ENCODE data around the gene TRIL. TPM values are rescaled to one million over a fixed set of nuclear protein-coding genes. Genes with fewer than 3 reads are reported as not detected.

The TRIL gene
- total RNA-seq, 1 donor from 2014 or later = 0.23 TPM

- DNase-seq (ENCODE audit: low spot score) = no peak
- TF ChIP-seq CTCF (IDR thresholded peaks at IDR 0.05; ENCODE audit: unreplicated experiment) = no peak
- Mint-ChIP-seq H3K27me3 (ENCODE audit: unreplicated experiment) (peaks cover 3% of the 10 kb centered on the region), H3K4me1 (ENCODE audit: unreplicated experiment) (peaks cover 6% of the 10 kb centered on the region), H3K9me3 (ENCODE audit: unreplicated experiment) (no peaks in the 10 kb centered on the region), H3K27ac (ENCODE audit: unreplicated experiment) (no peak overlapping the region), H3K4me3 (ENCODE audit: unreplicated experiment) (no peak overlapping the region), H3K36me3 (ENCODE audit: low read depth, unreplicated experiment) (no peaks in the 10 kb centered on the region)
Measured at GRCh38 chr7:28984217-28984616, 26.1 kb upstream of the TRIL start.

DNA sequence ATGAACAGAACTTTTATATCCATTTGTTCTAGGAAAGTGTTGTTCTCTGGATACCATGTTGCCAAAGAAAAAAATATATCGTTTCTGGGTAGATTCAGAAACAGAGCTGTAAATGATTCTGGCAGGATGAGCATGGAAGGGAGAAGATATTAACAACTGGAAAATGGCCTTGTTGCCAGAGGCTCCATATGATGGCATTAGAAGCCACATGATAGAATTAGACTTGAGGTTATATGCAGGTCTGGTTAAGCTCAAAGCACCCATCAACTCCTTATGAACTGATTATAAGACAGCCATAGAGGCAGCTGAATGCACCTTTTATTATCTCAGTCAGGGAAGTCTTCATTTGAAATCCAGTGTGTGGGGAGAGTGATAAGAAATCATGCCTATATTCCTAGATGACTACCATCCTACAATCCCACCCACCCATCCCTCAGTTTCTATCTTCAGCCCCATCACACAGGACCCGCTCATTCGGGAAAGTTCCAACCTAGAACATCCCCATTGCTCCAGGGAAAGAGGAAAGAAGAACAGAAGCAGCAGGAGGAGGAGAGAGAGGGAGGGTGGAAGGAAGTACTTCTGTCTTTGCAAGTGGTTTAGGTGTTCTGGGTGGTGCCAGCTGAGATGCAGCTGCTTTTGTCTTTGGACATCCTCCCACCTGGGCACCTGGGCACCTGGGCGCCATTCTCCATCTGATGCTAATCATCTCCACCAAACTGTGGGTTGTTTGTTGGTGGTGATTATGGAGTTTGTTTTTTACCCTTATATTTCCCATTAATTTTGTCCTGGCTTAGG, 25.5 kb upstream of the TRIL start:
- Mint-ChIP-seq H3K4me1 (ENCODE audit: unreplicated experiment) (peaks cover 6% of the 10 kb centered on the region), H3K4me3 (ENCODE audit: unreplicated experiment) (no peak overlapping the region)

GRCh38 chr7:28981161-28981465, 23.0 kb upstream of the TRIL start:
- no peak for TF ChIP-seq CTCF (IDR thresholded peaks at IDR 0.05; ENCODE audit: unreplicated experiment)
- no peak for DNase-seq (ENCODE audit: low spot score)
- Mint-ChIP-seq H3K36me3 (ENCODE audit: low read depth, unreplicated experiment) (no peaks in the 10 kb centered on the region), H3K4me3 (ENCODE audit: unreplicated experiment) (no peak overlapping the region), H3K27ac (ENCODE audit: unreplicated experiment) (no peak overlapping the region), H3K9me3 (ENCODE audit: unreplicated experiment) (no peaks in the 10 kb centered on the region), H3K27me3 (ENCODE audit: unreplicated experiment) (no peaks in the 10 kb centered on the region), H3K4me1 (ENCODE audit: unreplicated experiment) (peaks cover 3% of the 10 kb centered on the region)

More for the DNA sequence above, 25.5 kb upstream of the TRIL start:
- Mint-ChIP-seq H3K27me3 (ENCODE audit: unreplicated experiment) (peaks cover 3% of the 10 kb centered on the region), H3K9me3 (ENCODE audit: unreplicated experiment) (no peaks in the 10 kb centered on the region), H3K27ac (ENCODE audit: unreplicated experiment) (no peak overlapping the region), H3K36me3 (ENCODE audit: low read depth, unreplicated experiment) (no peaks in the 10 kb centered on the region)
- TF ChIP-seq CTCF (IDR thresholded peaks at IDR 0.05; ENCODE audit: unreplicated experiment) = no peak
- DNase-seq (ENCODE audit: low spot score) = no peak

DNA sequence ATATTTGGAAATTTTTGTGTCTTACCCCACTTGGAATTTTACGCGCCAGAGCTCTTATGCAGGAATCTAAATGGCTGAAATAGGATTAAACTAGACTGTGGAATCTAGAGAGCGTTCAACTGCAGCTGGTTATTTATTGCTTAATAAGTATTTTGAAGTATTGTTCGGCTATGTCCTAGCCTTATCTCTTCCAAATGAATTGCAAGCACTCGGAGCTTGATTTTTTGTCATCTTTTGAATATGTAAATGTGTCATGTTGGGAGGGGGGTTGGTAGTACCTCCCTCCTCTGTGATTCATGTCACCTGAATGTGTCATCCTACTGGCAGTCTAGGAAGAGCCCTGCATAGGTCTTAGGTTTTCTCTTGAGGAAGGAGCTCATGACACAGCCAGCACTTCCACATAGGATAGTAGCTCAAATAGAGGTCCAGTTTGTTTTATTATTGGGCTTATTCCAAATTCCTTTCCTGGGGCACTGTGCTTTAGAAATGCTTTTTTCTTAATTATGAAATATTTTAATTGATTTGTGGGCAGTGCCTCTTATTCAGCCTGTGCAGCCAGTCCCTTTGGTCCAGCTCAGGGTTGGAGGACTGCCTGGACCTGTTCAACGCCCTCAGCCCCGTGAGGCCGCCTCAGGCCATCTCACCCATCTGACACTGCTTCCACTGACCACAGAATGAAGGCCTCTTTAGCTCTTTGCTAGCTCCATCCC, 22.5 kb upstream of the TRIL start:
- H3K9me3 Mint-ChIP-seq (ENCODE audit: unreplicated experiment) = no peaks in the 10 kb centered on the region
- H3K4me1 Mint-ChIP-seq (ENCODE audit: unreplicated experiment) = peaks cover 2% of the 10 kb centered on the region
- H3K27me3 Mint-ChIP-seq (ENCODE audit: unreplicated experiment) = no peaks in the 10 kb centered on the region

More for the DNA sequence above, 22.5 kb upstream of the TRIL start:
- no peaks in the 10 kb centered on the region for H3K36me3 Mint-ChIP-seq (ENCODE audit: low read depth, unreplicated experiment)
- TF ChIP-seq CTCF (IDR thresholded peaks at IDR 0.05; ENCODE audit: unreplicated experiment) = no peak
- H3K4me3 Mint-ChIP-seq (ENCODE audit: unreplicated experiment) = no peak overlapping the region
- DNase-seq (ENCODE audit: low spot score) = no peak
- no peak overlapping the region for H3K27ac Mint-ChIP-seq (ENCODE audit: unreplicated experiment)
